ENCODE data around the gene GLP2R.

The GLP2R gene

GRCh38 chr17:9937901-9938300, 112.2 kb downstream of the GLP2R start:
- DNase-seq (ENCODE audit: extremely low read depth, low read depth) = no peak
- TF ChIP-seq CTCF (IDR thresholded peaks at IDR 0.05; ENCODE audit: low read depth, low read length) = no peak

- DNase-seq (ENCODE audit: extremely low read depth, low read depth) = no peak
- no peak for TF ChIP-seq CTCF (IDR thresholded peaks at IDR 0.05; ENCODE audit: low read depth, low read length)
These were observed 113.0 kb downstream of the GLP2R start for GRCh38 chr17:9938764-9939163.

GRCh38 chr17:9940841-9941240, 115.1 kb downstream of the GLP2R start:
- no peak for TF ChIP-seq CTCF (IDR thresholded peaks at IDR 0.05; ENCODE audit: low read depth, low read length)
- no peak for DNase-seq (ENCODE audit: extremely low read depth, low read depth)

GRCh38 chr17:9941305-9941704, 115.6 kb downstream of the GLP2R start:
- no peak for DNase-seq (ENCODE audit: extremely low read depth, low read depth)
- TF ChIP-seq CTCF (IDR thresholded peaks at IDR 0.05; ENCODE audit: low read depth, low read length) = no peak
